DLD1 (cell line): Measurements from ENCODE around the gene MSI1.

ENCODE experiments used
- in situ Hi-C: cut with HindIII; loops from 2 replicates; pipeline ENCODE4 v1.10.0; 2017; ENCODE audit warnings: low sequenced_read_pairs

MSI1 gene

DNA sequence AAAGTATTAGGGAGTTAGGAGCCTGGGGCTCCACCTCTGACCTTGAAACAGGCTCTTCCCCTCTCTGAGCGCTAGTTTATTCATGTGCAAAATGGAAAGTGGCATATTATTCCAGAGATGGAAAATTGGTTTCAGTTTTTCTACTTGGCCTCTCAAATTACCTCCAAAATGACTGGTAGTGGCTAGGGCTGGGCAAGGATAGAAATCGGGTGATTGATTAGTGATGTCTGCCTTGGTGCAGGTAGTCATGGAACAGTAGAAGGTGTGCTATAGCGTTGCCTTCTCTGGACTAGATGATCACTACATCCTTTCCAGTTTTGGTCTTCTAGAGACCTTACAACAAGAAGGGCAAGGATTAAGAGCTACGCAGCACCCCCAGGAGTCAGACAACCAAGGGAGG, 8.6 kb upstream of the MSI1 start:
- in situ Hi-C loops = no loop called here

GRCh38 chr12:120376934-120377572, 8.1 kb upstream of the MSI1 start:
- in situ Hi-C loops = no loop called here

GRCh38 chr12:120376416-120376815, 7.5 kb upstream of the MSI1 start:
- in situ Hi-C loops = no loop called here

DNA sequence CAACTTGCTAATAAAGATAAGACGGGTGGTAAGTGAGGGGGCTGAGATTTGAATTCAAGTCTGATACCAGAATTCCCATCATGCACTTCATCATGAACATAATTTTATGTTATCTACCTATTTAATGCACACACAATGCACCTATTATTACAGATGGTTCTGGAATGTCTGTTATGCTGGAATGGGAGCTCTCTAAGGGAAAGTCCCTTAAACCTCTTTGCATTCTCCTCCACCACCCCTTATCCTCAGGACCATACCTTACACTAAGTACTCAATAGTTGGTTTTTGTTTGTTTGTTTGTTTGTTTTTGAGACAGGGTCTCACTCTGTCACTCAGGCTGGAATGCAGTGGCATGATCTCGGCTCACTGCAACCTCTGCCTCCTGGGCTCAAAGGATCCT, 7.0 kb upstream of the MSI1 start:
- in situ Hi-C loops = no loop called here

DNA sequence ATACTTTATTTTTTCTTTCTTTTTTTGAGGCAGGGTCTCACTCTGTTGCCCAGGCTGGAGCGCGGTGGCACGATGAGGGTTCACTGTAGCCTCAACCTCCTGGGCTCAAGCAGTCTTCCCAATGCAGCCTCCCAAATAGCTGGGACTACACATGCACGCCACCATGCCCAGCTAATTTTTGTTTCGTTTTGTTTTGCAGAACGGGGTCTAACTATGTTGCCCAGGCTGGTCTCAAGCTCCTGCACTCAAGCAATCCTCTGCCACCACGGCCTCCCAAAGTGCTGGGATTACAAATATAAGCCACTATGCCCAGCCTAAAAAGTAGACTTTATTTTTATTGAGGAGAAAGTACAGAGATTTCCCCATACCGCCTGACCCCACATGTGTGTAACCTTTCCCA, 4.7 kb upstream of the MSI1 start:
- in situ Hi-C loops = no loop called here

- in situ Hi-C loops = no loop called here
Observed at GRCh38 chr12:120370343-120371243, 1.6 kb upstream of the MSI1 start.

DNA sequence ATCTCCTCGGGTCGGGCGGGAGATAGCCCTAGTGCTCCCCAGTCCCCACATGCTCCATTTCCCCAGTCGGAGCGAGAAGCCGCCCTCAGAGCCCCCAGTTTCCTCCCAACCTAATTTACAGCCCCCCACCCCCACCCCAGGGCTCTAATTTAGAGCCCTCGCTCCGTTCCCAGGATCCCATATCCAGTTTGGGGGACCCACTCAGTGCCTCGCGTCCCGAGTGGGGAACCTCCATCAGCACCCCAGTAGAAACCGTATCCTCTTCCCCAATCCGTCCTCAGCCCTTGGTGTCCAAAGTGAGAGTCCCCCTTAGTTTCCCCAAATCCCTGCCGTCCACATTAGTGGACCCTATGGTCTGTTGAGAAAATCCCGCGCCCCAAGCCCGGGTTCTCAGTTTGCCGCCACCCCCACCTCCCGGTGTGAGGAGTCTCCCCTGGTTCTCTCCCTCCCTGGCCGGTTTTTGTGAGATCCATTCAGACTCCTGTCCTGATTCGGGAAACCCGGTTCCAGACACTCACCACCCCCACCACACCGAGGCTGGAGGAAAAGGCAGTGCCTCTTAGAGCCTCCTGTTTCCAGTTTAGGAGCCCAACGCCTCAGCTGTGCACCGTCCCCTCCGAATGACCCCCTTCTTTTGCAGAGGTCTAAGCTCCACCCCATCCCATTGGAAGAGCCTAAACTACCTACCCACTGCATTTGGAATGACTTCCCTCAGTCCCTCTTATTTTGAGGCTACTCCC, 809 bp upstream of the MSI1 start:
- in situ Hi-C loops = no loop called here

DNA sequence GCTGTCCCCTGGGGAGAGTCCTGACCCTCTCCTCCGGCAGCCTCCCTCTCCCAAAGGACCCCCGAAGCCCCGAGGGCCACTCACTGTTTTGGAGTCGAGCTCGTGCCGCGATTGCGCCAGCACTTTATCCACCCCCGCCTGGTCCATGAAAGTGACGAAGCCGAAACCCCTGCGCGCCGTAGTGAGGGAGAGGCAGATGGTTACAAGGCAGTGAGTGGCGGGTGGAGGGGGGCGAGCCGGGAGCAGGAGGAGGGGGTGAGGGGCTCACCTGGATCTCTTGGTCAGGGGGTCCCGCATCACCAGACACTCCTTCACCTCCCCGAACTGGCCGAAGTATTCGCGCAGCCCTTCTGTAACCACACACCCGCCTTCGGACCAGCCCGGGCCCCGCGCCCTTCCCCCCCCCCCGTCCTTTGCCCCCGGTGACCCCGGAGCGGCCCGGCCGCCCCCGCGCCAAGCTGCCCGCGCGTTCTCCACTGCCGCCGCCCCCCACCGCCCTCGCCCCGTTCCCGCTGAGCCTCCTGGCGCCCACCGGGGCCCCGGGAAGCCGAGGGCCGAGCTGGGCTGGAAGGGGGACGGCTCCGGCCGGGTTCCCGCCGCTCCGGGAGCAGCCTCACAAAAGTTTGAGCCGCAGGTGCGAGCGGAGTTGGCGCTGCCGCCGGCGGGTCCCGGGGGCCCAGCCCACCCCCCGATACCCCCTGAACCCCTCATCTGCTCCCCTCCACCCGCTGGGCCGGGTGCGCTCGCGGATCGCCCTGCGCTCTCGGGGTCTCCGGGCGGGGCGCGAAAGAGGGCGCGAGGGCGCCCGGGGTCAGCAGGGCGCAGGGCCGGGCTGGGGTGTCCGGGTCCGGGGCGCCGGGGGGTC, 808 bp downstream of the MSI1 start:
- in situ Hi-C loops = no loop called here

GRCh38 chr12:120367233-120367923, 1.6 kb downstream of the MSI1 start:
- in situ Hi-C loops = no loop called here

GRCh38 chr12:120366845-120367232, 2.1 kb downstream of the MSI1 start:
- in situ Hi-C loops = no loop called here

- in situ Hi-C loops = no loop called here
Observed at GRCh38 chr12:120366341-120366705, 2.6 kb downstream of the MSI1 start.

DNA sequence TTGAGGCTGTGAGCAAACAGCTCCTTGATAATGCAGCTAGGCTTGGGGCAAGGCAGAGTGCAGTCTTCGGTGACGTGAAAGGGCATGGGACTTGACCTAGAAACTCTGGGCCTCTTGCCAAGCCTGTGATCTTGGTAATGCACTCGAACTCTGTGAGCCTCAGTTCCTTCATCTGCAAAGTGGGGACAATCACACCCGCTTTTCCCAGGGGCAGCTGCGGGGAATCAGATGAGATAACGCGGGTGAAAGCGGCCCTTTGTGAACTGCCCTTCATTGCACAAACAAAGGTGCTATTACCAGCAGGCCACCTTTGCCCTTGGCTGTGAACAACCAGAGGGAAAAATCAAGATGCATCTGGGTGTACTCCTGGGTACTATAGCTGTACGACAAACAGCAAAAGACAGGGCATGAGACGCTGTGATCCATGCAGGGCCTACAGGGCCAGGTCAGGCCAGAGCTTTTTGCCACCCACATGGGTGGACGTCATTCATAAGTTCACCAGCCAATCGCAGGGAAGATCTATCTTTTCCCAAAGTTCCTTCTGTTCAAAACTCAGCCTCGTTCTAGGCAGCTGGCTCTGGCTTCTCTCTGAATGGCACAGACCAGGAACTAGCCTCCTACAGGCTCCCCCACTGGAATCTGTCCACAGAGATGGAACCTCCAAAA, 3.2 kb downstream of the MSI1 start:
- in situ Hi-C loops = no loop called here

GRCh38 chr12:120364487-120364886, 4.5 kb downstream of the MSI1 start:
- in situ Hi-C loops = no loop called here

DNA sequence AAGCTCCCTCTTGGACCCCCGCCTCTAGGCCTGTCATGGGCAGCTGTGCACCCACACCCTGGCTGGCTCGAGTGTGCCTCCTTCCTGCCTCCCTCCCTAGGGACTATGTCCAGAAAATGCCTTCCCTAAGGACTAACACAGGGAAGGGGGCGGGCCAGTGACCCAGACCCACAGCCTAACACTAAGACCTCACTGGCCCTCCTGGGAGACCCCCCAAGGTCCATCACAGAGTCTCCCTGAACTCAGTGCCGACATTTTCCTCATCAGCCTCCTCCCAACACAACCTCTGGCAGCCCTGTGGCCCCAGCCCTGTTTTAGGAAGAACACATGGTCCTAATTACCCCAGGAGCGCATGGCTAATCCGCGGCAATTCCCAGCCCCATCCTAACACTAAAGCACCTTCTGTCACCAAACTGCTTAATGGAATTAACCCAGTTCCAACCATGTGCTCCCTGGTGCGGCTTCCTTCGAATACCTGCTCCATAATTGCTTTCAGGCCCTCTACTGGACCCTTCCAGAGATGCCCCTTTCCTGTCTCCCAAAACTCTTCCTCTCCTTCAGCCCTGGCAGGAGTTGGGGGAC, 5.6 kb downstream of the MSI1 start:
- in situ Hi-C loops = no loop called here

DNA sequence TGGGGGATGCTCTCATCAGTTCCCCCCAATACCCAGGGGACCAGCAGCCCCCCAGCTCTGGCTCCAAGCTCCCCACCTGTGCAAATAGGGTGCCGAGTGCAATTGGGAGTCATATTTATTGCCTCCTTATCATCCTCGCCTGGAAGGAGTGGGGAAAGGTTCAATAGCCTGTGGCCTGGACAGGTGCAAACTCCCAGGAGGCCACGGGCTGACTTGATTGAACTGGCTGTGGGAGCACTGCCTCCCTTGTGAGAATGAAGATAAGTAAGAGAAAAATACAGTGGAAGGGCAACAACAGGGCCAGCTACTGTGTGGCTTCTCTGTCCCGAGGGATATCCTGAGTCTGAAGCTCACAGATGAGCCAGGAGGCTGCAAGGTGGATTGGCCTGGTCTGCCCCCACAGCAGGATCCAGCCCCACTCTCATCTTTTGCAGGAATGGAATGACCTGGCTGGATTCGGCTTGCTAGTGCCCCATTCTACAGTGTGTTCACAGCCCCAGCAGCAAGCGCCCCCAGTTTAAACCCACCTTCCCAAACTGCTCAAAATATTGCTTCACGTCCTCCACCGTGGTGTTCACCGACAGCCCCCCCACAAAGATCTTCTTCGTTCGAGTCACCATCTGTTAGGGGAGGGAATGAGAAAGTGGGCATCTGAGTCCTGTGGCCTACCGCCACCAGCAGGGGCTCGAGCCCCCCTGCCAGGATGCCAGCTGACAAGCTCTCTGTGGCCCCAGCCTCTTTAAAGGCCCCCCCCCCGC, 6.3 kb downstream of the MSI1 start:
- in situ Hi-C loops = no loop called here

DNA sequence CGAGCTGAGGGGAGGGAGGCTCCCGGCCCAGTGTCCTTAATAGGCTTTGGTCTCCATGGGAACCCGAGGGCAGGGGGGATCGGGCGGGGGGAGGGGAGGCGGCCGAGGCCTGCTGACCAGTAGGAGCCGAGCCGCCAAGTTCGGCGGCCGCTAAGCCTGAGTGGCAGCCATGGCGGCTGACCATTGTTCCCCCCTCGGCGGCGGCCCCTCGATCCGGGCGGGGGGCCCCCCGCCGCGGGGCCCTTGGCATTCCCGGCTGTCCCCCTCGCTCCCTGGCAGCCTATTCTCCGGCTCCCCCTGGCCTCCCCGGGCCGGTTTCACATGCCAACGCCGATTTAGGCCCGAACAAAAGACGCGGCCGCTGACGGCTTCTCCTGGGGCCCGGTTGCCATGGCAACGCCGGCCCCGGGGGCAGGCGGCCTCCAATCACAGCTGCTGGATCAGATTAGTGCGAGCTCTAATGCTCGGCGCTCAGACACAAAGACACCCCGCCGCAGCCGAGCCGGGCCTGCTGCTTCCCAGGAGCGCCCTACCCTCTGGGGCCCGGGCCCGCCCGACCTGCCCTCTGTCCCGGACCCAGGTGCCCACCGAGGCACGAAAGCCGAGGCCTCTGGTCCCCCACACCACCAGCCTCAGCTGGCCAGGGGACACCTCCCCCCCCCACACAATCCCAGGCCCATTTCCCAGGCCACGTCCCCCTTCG, 7.3 kb downstream of the MSI1 start:
- in situ Hi-C loops = no loop called here

DNA sequence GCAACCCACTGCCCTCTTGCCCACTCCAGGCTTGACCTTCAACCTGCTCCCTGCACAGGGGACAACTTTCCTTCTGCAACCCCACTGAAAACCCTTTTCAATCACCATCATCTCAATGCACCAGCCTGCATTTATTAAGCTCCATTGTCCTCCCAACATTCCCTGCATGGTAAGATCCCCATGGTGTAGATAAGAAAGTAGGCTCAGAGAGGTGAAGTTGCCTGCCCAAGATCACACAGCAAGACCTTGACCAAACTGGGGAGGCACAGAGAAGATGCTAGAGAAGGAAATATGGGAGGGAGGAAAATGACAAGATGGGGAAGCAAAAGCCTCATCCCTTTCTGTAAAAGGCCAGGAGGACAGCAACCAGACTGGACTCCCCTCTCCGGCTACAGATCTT, 9.8 kb downstream of the MSI1 start:
- in situ Hi-C loops = no loop called here
